Osteoblast (primary cell): ENCODE data around the gene NAAA. TPM values are rescaled to one million over a fixed set of nuclear protein-coding genes. Genes with fewer than 3 reads are reported as not detected.

Experiments used
- DNase-seq: peaks from one replicate; pipeline ENCODE4 v3.0.0; 2011; ENCODE audit warnings: low spot score, mixed read lengths; ENCODE audit not compliant: insufficient read length; ENCODE audit errors: missing footprints
- H2AFZ ChIP-seq: 2 replicates; pipeline ENCODE4 v1.6.0; 2011; ENCODE audit warnings: mild to moderate bottlenecking, low read length
- H3K27ac ChIP-seq: 2 replicates; pipeline ENCODE4 v1.5.1; 2011; ENCODE audit warnings: mild to moderate bottlenecking, low read depth, low read length, moderate library complexity
- H3K27me3 ChIP-seq: 2 replicates; pipeline ENCODE4 v1.6.0; 2012; ENCODE audit warnings: mild to moderate bottlenecking, control low read depth, inconsistent platforms, low read length, moderate library complexity; ENCODE audit not compliant: insufficient read depth
- H3K36me3 ChIP-seq: 2 replicates; pipeline ENCODE4 v1.5.1; 2011; ENCODE audit warnings: mild to moderate bottlenecking, low read length, control low read depth, moderate library complexity; ENCODE audit not compliant: insufficient read depth
- H3K4me1 ChIP-seq: 2 replicates; pipeline ENCODE4 v1.5.1; 2011; ENCODE audit warnings: mild to moderate bottlenecking, low read length, control low read depth, moderate library complexity; ENCODE audit not compliant: insufficient read depth
- H3K4me2 ChIP-seq: 2 replicates; pipeline ENCODE4 v1.6.0; 2011; ENCODE audit warnings: mild to moderate bottlenecking, low read length; ENCODE audit not compliant: insufficient read depth
- H3K4me3 ChIP-seq: fragments of 200-600 bp; sonication (generic); 3 replicates; pipeline ENCODE4 v1.5.1; 2012; ENCODE audit warnings: mild to moderate bottlenecking, low read length, inconsistent platforms; ENCODE audit not compliant: insufficient read depth
- H3K79me2 ChIP-seq: 2 replicates; pipeline ENCODE4 v1.6.0; 2012; ENCODE audit warnings: mild to moderate bottlenecking, low read length, control low read depth, inconsistent platforms; ENCODE audit not compliant: insufficient read depth
- H3K9me3 ChIP-seq: 2 replicates; pipeline ENCODE4 v1.5.1; 2011; ENCODE audit warnings: low read depth, low read length, control low read depth
- H4K20me1 ChIP-seq: 2 replicates; pipeline ENCODE4 v1.6.0; 2012; ENCODE audit warnings: mild to moderate bottlenecking, low read length, control low read depth; ENCODE audit not compliant: insufficient read depth
- total RNA-seq: library from RNA; depleted of rRNA; stranded (reverse); fragments of >200 nt; gene quantifications from 2 replicates; pipeline ENCODE4 v1.2.3, GENCODE V29; 2012
- TF ChIP-seq, protein P1 (sequence below): IDR thresholded peaks from 2 replicates; pipeline ENCODE4 v1.5.1; 2011; ENCODE audit warnings: mild to moderate bottlenecking, low read depth, low read length, moderate library complexity; ENCODE audit errors: extremely low read depth

The NAAA gene
- total RNA-seq, 1 donor: 27.9 TPM

DNA sequence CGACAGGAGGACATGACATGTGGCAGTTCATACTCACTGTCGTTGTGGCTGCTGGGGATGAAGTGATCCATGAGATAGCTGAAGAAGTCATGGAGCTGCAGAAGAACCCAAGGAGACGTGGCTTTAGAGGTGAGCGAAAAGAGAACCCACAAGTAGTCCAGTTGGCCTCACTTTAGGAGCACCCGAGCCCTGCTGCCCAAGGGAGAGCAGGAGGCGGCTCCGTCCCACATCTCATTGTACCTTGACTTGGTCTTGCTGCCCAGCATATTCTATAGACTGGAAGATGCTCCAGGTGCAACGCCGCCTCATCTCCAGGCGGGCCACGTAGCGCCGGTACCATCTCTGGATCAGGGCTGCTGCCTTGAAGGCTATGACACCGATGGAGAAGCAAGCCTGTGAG is 49.2 kb downstream of the NAAA start:
- H3K4me1 ChIP-seq: no peaks in the 10 kb centered on the region
- no peaks in the 10 kb centered on the region for H3K9me3 ChIP-seq
- no peak for DNase-seq
- H3K27me3 ChIP-seq: peaks cover 7% of the 10 kb centered on the region
- no peaks in the 10 kb centered on the region for H3K36me3 ChIP-seq
- no peaks in the 10 kb centered on the region for H4K20me1 ChIP-seq
- no peaks in the 10 kb centered on the region for H3K79me2 ChIP-seq
- no peak overlapping the region for H2AFZ ChIP-seq
- H3K4me2 ChIP-seq: no peak overlapping the region
- no peak overlapping the region for H3K27ac ChIP-seq
- H3K4me3 ChIP-seq: no peak overlapping the region
- TF ChIP-seq, protein P1, sequence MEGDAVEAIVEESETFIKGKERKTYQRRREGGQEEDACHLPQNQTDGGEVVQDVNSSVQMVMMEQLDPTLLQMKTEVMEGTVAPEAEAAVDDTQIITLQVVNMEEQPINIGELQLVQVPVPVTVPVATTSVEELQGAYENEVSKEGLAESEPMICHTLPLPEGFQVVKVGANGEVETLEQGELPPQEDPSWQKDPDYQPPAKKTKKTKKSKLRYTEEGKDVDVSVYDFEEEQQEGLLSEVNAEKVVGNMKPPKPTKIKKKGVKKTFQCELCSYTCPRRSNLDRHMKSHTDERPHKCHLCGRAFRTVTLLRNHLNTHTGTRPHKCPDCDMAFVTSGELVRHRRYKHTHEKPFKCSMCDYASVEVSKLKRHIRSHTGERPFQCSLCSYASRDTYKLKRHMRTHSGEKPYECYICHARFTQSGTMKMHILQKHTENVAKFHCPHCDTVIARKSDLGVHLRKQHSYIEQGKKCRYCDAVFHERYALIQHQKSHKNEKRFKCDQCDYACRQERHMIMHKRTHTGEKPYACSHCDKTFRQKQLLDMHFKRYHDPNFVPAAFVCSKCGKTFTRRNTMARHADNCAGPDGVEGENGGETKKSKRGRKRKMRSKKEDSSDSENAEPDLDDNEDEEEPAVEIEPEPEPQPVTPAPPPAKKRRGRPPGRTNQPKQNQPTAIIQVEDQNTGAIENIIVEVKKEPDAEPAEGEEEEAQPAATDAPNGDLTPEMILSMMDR: no peak

DNA sequence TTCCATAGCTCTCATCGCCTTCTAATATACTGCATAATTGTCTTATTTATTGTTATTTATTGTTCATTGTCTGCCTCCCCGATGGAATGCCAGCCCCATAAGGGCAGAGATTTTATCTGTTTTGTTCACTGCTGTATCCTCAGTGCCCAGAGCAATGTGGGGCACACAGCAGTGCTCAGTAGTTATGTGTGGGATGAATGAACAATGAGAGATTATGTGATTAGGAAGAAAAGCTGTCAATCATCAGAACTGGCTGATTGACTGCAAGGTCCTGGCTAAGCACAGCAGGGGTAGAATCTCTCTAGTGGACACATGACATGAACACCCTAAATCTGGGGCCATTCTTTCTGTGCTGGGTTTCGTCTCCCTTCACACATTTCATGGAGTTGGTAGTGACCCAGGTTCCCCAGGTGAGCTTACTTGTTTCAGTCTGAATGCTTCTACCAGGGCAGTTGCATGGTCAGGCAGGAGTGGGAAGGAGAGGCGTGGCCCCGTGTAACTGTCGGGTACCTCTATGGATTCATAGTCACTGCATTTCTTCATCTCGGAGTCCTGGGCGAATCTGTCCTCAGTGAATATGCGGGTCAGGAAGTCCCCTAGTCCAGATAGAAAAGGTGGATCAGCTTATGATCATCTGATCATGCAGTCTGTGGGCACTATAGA is 51.1 kb downstream of the NAAA start:
- Histone ChIP-seq H3K36me3 (no peaks in the 10 kb centered on the region), H3K9me3 (no peaks in the 10 kb centered on the region), H3K79me2 (no peaks in the 10 kb centered on the region), H3K4me1 (no peaks in the 10 kb centered on the region), H3K4me3 (no peak overlapping the region), H4K20me1 (no peaks in the 10 kb centered on the region), H2AFZ (no peak overlapping the region), H3K27ac (no peak overlapping the region), H3K27me3 (peaks cover 7% of the 10 kb centered on the region), H3K4me2 (no peak overlapping the region)
- TF ChIP-seq, protein P1: no peak
- no peak for DNase-seq

DNA sequence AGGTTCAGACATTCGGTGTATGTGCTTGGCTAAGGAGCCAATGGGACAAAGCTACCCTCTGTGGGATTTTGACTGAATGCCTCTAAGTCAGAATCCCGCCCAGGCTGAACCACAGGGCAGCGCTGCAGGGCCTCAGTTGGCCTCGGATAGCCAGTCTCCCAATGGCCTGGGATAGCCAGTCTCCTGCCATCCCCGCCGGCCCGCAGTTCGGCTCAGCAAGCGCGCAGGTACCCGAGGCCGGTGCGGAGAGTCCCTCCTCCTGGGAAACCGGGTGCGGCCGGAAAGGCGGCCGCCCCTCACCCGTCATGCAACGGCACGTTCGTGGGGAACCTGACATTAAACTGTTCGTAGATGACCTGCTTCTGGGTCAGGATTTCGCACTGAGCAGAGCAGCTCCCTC is 54.7 kb downstream of the NAAA start:
- Histone ChIP-seq H4K20me1 (no peaks in the 10 kb centered on the region), H2AFZ (no peak overlapping the region), H3K36me3 (no peaks in the 10 kb centered on the region), H3K9me3 (no peaks in the 10 kb centered on the region), H3K4me3 (no peak overlapping the region), H3K27me3 (peaks cover 7% of the 10 kb centered on the region), H3K4me1 (no peaks in the 10 kb centered on the region), H3K79me2 (no peaks in the 10 kb centered on the region), H3K4me2 (no peak overlapping the region), H3K27ac (no peak overlapping the region)
- TF ChIP-seq, protein P1: no peak
- no peak for DNase-seq

DNA sequence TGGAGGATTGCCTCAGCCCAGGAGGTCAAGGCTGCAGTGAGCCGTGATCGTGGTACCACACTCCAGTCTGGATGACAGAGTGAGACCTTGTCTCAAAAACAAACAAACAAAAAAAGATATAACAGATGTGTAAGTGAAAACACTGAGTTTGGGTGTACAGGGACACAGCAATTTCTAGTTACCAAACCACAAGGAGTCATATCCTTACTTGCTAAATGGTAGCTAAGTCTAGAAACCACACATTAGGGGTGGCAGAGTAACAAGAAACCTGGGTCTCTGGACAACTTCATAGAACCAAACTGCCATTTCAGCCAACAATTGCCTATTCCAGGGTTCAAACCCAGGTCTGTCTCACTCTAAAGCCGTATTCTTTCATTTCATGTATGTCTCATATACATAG is 59.3 kb downstream of the NAAA start:
- Histone ChIP-seq H3K27me3 (peaks cover 4% of the 10 kb centered on the region), H3K4me3 (no peak overlapping the region), H3K4me1 (no peaks in the 10 kb centered on the region), H3K4me2 (no peak overlapping the region), H4K20me1 (no peaks in the 10 kb centered on the region), H2AFZ (no peak overlapping the region), H3K9me3 (no peaks in the 10 kb centered on the region), H3K36me3 (no peaks in the 10 kb centered on the region), H3K27ac (no peak overlapping the region), H3K79me2 (no peaks in the 10 kb centered on the region)
- DNase-seq: no peak
- TF ChIP-seq, protein P1: no peak
